Measurements from ENCODE around the gene FAM13A.

FAM13A gene

DNA sequence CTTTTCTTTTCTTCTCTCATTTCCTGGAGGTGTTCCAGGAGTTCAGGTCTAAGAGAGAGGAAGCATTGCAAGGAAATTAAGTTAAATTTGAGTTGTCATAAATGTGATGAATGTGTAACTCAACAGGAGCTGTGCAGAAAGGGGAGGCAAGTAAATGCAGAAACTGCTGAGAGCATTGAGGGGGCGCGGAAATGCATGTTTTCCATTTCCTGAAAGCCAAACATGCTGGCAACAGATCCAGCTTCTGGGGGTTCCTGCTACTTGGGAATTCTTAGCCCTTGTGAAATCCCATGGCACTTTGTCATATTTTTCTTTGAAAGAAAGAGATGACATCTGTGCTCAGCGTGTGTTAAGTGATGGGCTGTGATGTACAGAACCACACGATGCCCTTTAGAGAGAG is 325.6 kb downstream of the FAM13A start:
- DNase-seq, result no peak
- in situ Hi-C loops (cut with HindIII; ENCODE audit: low pct_ligation_motif_present, low pct_unique_long_range_greater_than_20kb, low sequenced_read_pairs), result no loop called here

DNA sequence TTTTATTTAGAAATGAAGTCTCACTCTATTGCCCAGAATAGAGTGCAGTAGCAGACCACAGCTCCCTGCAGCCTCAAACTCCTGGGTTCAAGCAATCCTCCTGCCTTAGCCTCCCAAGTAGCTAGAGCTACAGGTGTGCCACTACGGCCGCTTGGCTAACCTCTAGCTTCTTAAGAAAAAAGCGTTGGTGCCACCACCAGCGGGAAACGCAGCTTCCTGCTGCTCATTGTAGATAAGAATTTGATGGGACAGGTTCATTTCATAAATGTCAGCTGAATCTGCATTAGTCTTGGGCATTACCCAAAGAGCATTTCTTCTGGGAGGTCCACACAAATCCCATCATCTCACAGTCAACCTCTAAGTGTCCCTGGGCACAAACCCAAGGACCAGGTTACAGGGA is 326.2 kb downstream of the FAM13A start:
- DNase-seq, result no peak
- in situ Hi-C loops (cut with HindIII; ENCODE audit: low pct_ligation_motif_present, low pct_unique_long_range_greater_than_20kb, low sequenced_read_pairs), result no loop called here

DNA sequence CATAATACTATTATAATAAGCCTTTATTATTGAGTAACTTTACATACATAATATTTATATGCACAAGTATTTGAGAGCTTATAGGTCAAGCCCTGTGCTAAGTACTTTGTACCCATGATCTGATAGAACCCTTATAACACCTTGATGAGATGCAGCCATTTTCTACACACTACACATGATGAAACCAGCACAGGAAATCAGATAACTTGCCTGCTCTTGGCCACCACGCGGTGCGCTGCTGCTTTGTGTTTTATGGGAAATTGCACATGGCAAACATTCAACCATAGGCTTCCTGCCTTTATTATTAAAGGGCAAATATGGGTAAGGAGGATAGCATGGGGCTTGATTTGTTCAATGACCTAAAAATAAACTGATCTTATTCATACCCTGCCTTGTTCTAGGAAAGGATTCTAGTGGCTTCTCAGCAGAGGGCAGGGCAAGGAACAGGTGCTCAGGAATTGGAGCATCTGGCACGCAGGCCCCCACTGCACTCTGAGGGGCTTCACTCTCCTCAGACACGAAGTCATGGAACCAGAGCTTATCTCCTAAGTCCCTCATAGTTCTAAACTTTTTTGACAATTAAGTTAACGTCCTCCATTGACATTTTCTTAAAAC is 327.7 kb downstream of the FAM13A start:
- in situ Hi-C loops (cut with HindIII; ENCODE audit: low pct_ligation_motif_present, low pct_unique_long_range_greater_than_20kb, low sequenced_read_pairs), result no loop called here
- no peak for DNase-seq

DNA sequence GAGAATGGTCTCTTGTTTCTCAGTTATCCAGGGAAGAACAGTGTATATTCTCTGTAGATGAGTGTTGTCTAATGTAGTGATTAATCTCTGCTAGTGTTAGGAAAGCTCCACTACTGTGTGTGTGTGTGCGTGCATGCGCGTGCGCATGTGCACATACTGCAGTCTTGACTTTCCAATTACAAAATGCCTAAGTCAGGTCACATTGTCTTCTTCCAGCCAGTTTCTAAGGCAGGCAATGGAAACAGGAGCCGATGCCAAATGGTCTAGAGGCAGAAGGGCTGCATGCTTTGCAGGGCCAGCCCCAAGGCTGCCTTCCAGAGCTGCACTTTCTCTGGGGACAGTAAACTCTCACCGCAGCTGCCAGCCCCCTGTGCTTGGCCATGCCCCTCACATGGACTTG is 328.8 kb downstream of the FAM13A start:
- DNase-seq, result no peak
- in situ Hi-C loops (cut with HindIII; ENCODE audit: low pct_ligation_motif_present, low pct_unique_long_range_greater_than_20kb, low sequenced_read_pairs), result no loop called here

DNA sequence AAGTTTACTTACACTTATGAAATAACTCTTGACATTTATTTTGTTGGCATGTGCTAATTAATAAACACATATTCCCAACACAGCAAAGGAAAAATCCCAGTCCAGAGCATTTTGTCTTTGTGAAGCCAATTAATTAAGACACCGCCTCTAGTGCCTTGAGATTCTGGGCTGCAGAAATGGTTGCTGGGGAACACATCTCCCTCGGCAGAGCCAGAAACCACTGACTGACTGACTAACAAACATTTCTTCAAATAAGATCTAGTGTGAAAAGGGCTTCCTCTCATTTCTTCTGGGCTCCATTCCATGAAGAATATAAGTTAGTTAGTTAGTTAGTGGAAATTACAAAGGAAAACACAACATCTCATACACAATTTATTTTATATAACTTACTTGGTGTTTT is 331.0 kb downstream of the FAM13A start:
- in situ Hi-C loops (cut with HindIII; ENCODE audit: low pct_ligation_motif_present, low pct_unique_long_range_greater_than_20kb, low sequenced_read_pairs), result no loop called here
- no peak for DNase-seq

DNA sequence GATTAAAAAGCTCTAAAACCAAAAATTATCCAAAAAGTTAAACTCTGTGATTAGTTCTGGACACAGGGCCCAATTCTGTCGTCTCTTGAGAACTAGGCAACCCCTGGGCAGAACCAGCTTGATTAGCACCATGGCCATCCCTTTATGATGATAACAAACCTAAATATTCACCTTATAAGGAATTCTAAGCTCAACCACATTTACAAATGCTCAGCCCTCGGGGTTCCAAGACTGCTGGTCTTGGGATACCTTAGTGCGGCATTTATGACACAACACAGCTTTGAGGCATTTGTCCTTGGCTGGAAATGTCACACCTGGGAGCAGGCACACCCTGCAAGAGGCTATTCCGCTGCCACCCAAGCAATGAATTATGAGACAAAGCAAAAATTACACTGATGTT is 331.8 kb downstream of the FAM13A start:
- DNase-seq, result no peak
- in situ Hi-C loops (cut with HindIII; ENCODE audit: low pct_ligation_motif_present, low pct_unique_long_range_greater_than_20kb, low sequenced_read_pairs), result no loop called here

DNA sequence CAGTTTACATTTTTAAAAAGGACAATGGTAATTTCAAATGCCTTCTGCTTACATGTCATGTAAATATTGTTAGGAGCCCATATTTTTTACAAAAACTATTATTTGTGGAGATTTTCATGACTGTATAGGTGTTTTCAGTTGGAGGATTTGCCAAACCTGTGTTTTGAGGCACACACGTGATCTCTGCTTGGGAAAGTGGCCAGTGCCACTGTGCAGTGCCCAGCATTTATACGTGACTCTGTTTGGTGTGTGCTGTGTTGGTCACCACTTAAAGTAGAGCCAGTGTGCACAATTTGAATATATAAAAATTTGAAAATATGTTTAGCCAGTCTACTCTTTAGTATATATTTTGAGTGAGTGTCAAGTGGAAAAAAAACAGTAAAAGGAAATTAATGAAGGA is 332.6 kb downstream of the FAM13A start:
- in situ Hi-C loops (cut with HindIII; ENCODE audit: low pct_ligation_motif_present, low pct_unique_long_range_greater_than_20kb, low sequenced_read_pairs), result no loop called here
- DNase-seq, result no peak

DNA sequence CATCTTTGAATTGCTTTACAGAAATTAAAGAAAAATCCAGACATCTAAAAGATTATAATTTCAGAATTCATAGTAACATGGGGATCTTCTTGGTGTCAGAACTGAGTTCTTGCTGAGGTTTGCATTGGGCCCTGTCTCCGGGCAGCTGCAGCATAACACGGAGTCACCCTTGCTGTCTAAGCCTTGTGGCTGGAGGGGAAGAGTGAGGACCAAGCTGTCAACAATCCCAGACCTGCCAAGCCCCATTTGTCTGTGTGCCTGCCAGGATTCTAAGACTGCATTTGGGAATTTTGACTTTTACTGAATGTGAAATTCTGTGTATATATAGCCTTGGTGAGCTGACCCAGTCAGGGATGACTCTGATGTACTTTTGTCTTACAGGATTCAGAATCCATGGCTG is 334.2 kb downstream of the FAM13A start:
- no peak for DNase-seq
- in situ Hi-C loops (cut with HindIII; ENCODE audit: low pct_ligation_motif_present, low pct_unique_long_range_greater_than_20kb, low sequenced_read_pairs), result no loop called here

DNA sequence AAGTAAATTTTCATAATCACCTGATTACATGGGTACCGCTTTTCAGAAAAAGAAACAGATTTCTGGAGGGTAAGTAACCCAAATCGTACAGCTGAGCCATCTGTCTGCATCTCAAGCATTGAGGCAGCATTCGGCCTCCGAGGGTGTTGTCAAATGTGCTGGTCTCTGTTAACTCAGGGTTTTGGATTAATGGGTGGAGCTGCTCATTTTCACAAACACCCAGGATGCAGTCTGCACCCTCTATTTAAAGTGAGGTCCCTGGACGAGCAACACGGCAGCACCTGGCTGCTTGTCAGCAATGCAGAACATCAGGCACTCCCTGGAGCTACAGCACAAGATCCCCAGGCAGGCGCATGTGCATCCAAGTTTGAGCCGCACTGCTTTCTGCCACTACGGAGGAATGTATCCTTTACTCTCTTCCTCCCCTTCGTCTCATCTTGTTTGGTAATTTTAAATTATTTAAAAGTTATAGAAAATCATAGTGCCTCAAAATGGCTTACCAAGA is 334.7 kb downstream of the FAM13A start:
- in situ Hi-C loops (cut with HindIII; ENCODE audit: low pct_ligation_motif_present, low pct_unique_long_range_greater_than_20kb, low sequenced_read_pairs), result no loop called here
- no peak for DNase-seq

DNA sequence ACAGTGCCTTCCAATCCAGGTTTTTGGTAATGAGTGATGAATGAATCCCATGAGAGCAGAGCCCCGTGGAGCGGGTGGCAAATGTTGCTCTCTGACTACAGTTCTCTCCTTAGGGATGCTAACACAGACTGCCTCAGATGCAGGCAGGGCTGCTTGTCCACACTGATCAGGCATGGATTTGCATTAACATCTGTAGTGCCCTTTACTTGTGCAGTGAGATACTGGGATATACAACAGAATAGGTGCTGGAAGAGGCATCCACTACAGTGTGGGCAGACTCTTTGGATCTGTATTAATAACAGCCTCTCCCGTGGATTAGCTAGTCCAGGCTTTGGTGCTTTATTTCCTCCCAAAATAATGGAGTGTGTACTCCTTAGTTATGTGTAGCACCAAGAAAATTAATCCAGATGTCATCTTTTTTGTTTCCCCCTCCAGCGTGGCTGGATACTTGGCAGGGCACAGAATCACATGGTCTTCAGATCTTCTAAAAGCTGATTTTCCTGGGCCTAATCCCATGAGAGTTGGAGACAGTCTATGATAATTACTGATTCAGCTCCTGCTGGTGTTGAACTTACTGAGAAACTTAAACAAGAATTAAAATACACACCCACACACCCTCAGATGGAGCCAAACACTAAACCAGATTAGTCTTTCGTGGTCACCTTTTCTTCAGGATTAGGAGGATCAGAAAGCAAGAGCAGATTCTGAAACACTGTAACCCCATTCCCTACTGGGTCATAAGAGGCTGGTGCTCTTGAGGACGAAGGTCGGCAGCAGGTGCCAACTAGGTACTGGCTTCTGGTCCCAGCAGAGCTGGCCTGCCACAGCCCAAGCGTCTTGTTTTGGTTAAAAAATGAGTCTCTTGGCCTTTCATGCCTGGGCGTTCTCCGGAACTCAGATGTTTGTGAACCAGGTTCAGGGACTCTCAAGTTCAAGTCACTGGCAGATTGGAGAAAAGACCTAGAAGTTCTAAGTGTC is 336.2 kb downstream of the FAM13A start:
- in situ Hi-C loops (cut with HindIII; ENCODE audit: low pct_ligation_motif_present, low pct_unique_long_range_greater_than_20kb, low sequenced_read_pairs), result no loop called here
- DNase-seq, result no peak

DNA sequence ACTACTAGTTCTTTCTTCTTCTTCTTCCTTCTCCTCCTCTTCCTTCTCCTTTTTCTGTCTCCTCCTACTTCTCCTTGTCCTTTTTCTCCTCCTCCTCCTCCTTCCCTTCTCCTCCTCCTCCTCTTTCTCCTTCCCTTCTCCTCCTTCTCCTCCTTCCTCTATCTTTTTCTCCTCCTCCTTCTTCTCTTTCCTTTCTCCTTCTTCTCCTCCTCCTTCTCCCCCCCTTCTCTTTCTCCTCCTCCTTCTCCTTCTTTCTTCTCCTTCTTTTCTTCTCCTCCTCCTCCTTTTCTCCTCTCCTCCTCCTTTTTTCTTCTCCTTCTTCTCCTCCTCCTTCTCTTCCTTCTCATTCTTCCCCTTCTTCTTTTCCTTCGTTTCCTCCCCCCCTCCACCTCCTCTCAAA is 337.6 kb downstream of the FAM13A start:
- in situ Hi-C loops (cut with HindIII; ENCODE audit: low pct_ligation_motif_present, low pct_unique_long_range_greater_than_20kb, low sequenced_read_pairs), result no loop called here

DNA sequence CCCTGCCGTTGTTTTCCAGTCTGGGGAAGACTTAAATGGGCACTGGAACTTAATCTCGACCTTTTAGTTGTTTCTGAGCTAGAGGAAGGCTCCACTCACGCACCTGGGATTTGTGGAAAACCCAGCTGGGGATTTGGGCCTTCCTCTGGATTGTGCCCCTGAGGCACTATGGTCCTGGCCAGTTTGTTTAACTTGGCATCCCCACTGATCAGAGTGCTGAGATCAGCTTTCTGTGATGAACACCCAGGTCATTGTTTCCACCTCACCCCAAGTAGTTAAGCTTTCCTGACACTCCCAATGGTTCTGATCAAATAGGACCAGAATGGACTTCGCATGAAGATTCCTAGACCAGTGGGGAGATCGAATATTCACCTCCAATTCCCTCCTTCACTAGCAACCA is 338.9 kb downstream of the FAM13A start:
- DNase-seq, result no peak
- in situ Hi-C loops (cut with HindIII; ENCODE audit: low pct_ligation_motif_present, low pct_unique_long_range_greater_than_20kb, low sequenced_read_pairs), result no loop called here

More for the DNA sequence above, 337.6 kb downstream of the FAM13A start:
- DNase-seq, result no peak

DNA sequence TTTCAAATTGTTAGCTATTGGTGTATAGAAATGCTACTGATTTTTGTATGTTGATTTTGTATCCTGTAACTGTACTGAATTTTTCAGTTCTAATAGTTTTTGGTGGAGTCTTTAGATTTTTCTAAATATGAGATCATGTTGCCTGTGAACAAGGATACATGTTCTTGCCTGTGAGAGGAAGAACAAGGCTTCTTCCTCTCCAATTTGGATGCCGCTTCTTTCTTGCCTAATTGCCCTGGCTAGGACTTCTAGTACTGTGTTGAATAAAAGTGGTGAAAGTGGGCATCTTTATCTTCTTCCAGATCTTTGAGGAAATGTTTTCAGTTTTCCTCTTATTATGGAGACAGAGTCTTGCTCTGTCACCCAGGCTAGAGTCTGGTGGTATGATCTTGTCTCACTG is 343.2 kb downstream of the FAM13A start:
- in situ Hi-C loops (cut with HindIII; ENCODE audit: low pct_ligation_motif_present, low pct_unique_long_range_greater_than_20kb, low sequenced_read_pairs), result no loop called here
- no peak for DNase-seq

DNA sequence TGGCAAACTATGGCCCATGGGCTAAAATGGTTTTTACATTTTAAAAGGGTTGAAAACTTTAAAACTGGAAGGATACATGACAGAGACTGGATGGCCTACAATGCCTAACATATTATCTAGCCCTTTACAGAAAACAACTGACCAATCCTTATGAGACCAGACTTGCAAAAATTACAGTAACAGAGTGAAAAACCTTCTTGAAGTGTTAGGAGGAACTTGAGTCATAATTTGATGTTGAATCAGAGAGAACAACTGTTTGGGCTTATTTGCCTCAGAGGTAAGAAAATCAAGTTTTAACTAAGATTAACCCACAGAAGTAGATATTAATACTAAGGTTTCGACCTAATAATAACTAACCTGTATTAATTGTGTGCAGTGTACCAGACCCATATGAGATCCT is 347.0 kb downstream of the FAM13A start:
- no peak for DNase-seq
- in situ Hi-C loops (cut with HindIII; ENCODE audit: low pct_ligation_motif_present, low pct_unique_long_range_greater_than_20kb, low sequenced_read_pairs), result no loop called here

DNA sequence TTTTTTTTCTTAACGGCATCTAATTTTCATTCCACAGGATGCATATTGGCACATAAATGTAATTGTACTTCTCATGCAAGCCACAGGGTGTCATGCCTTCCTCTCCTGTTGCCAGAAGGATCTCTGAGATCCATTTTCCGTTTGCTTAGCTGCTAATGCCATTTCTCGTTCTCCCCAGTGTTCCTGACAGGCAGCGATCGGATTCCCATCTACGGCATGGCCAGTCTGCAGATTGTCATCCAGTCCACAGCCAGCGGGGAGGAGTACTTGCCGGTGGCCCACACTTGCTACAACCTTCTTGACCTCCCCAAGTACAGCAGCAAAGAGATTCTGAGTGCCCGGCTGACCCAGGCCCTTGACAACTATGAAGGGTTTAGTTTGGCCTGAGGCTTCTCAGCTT is 350.4 kb downstream of the FAM13A start:
- DNase-seq, result peak; percentile 72
- in situ Hi-C loops (cut with HindIII; ENCODE audit: low pct_ligation_motif_present, low pct_unique_long_range_greater_than_20kb, low sequenced_read_pairs), result no loop called here

DNA sequence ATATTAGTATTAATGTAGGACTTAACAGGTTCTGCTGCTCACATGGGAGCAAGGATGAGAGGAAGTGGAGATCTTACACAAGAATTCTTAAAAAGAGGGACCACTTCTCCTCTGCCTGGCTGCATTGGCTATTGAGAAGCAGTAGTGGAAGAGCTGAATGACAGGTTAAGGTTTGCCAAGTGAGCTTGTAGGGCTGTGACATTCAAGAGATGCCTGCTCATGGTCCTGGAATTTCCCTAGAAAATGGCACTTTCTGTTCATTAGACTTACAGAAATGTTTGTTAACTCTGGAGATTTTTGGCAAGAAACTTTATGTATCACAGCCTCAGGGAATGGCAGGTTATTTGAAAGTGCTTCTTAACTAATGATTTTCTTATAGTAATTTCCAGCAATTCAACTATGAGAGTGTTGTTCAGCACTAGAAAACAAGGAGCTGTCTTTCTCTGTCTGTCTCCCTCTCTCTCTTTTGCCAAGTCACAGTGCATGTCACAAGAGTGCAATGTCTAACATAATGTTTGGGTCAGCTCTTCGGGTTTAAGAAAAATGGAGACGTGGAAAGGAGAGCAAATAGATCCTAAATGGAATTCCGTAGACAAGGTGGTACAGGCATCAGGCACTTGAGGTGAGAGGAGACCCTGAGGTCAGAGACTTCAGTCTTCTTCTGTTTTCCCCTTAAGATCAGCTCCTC is 351.0 kb downstream of the FAM13A start:
- DNase-seq, result peak; percentile 2
- in situ Hi-C loops (cut with HindIII; ENCODE audit: low pct_ligation_motif_present, low pct_unique_long_range_greater_than_20kb, low sequenced_read_pairs), result no loop called here

DNA sequence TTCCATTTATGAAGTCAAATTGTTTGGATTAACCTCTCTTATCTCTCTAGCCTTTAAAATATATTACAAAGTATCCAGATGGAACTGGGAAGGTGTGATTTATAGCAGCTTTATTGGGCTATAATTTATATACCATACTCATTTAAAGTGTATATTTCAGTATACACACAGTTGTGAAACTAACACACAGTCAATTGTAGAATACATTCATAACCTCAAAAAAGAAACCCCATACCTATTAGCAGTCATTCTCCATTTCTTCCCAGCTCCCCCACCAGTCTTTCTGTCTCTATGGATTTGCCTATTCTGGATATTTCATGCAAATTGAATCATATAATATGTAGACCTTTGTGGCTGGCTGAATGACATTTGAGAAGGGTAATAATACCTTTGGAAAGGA is 351.8 kb downstream of the FAM13A start:
- no peak for DNase-seq
- in situ Hi-C loops (cut with HindIII; ENCODE audit: low pct_ligation_motif_present, low pct_unique_long_range_greater_than_20kb, low sequenced_read_pairs), result no loop called here

DNA sequence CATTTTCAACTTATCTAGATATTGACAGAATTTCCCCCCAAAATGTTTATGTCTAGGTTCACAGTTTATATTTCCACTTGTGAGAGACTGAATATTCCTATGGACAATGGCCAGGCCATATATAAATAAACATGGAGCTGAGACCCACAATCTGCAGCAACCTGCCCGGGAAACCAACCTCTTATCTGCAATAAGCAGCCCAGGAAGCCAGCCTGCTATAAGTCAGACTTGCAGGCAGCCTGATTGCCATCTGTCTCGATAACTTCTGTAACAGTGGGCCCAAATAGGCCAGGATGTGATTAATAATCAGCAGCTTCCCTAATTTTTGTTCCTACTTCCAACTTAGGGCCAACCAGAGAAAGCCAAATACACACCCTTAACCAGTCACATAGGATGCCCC is 354.2 kb downstream of the FAM13A start:
- no peak for DNase-seq
- in situ Hi-C loops (cut with HindIII; ENCODE audit: low pct_ligation_motif_present, low pct_unique_long_range_greater_than_20kb, low sequenced_read_pairs), result no loop called here

DNA sequence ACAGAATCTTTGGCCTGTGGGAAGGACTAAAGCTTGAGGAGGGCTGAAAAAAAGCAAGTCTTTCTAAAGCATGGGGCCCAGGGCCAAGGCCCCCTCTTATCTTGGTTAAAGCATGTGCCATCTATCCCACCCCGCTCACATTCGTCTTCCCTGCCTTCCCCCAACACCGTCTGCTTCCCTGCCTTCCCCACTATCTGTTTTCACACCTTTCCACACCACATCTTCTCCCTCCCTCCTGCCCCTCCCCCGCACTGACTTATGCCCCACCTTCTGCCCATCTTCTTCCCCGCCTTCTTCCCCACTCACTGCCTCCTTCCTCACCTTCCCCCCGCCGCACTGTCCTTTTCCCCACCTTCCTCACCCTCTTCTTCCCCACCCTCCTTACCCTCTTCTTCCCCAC is 358.5 kb downstream of the FAM13A start:
- in situ Hi-C loops (cut with HindIII; ENCODE audit: low pct_ligation_motif_present, low pct_unique_long_range_greater_than_20kb, low sequenced_read_pairs), result no loop called here
- no peak for DNase-seq

All from ACHN (cell line).